Neural progenitor cell (in vitro differentiated cells): ENCODE measurements around the gene CLDN25. TPM values are rescaled to one million over a fixed set of nuclear protein-coding genes. Genes with fewer than 3 reads are reported as not detected.

Experiments used
- DNase-seq: peaks from one replicate; pipeline ENCODE4 v3.0.0-alpha.2; 2016; ENCODE audit warnings: low spot score
- H2AFZ ChIP-seq: fragments of 200-600 bp; sonication (generic); replicated peaks from 2 replicates; pipeline ENCODE4 v1.6.1; 2016; ENCODE audit warnings: antibody characterized with exemption
- H3F3A ChIP-seq: fragments of 200-600 bp; sonication (generic); 2 replicates; pipeline ENCODE4 v1.6.1; 2016; ENCODE audit warnings: antibody characterized with exemption, low read depth
- H3K27ac ChIP-seq: fragments of 200-600 bp; sonication (generic); 2 replicates; pipeline ENCODE4 v1.5.1; 2016; ENCODE audit warnings: mild to moderate bottlenecking
- H3K27me3 ChIP-seq: fragments of 200-600 bp; sonication (generic); 2 replicates; pipeline ENCODE4 v1.6.1; 2016; ENCODE audit warnings: mild to moderate bottlenecking, moderate library complexity
- H3K36me3 ChIP-seq: fragments of 200-600 bp; sonication (generic); 2 replicates; pipeline ENCODE4 v1.5.1; 2016
- H3K4me1 ChIP-seq: fragments of 200-600 bp; sonication (generic); 2 replicates; pipeline ENCODE4 v1.6.1; 2016; ENCODE audit warnings: mixed run types
- H3K4me2 ChIP-seq: fragments of 200-600 bp; sonication (generic); 2 replicates; pipeline ENCODE4 v1.6.1; 2016
- H3K4me3 ChIP-seq: fragments of 200-600 bp; sonication (generic); 2 replicates; pipeline ENCODE4 v1.5.1; 2016
- H3K79me2 ChIP-seq: fragments of 200-600 bp; sonication (generic); 2 replicates; pipeline ENCODE4 v1.6.1; 2016; ENCODE audit warnings: low read depth
- H3K9ac ChIP-seq: fragments of 200-600 bp; sonication (generic); 2 replicates; pipeline ENCODE4 v1.6.1; 2016
- H3K9me3 ChIP-seq: fragments of 200-600 bp; sonication (generic); 2 replicates; pipeline ENCODE4 v1.5.1; 2016; ENCODE audit warnings: low read depth
- H4K20me1 ChIP-seq: fragments of 200-600 bp; sonication (generic); 2 replicates; pipeline ENCODE4 v1.6.1; 2016; ENCODE audit warnings: low read depth
- H3K27ac Mint-ChIP-seq: 3 replicates; pipeline ENCODE4 v1.8.0; 2021; ENCODE audit warnings: mixed read lengths
- H3K27me3 Mint-ChIP-seq: 2 replicates; pipeline ENCODE4 v1.8.0; 2022; ENCODE audit warnings: low read depth, mild to moderate bottlenecking, inconsistent platforms, moderate library complexity, mixed read lengths; ENCODE audit not compliant: insufficient read depth
- H3K36me3 Mint-ChIP-seq: 3 replicates; pipeline ENCODE4 v1.8.0; 2021; ENCODE audit warnings: mixed read lengths
- H3K4me1 Mint-ChIP-seq: 3 replicates; pipeline ENCODE4 v1.8.0; 2021; ENCODE audit warnings: mixed read lengths
- H3K4me3 Mint-ChIP-seq: 3 replicates; pipeline ENCODE4 v1.8.0; 2021; ENCODE audit warnings: mild to moderate bottlenecking, moderate library complexity, mixed read lengths
- H3K9me3 Mint-ChIP-seq: 3 replicates; pipeline ENCODE4 v1.8.0; 2020; ENCODE audit warnings: mixed read lengths
- EZH2 ChIP-seq: fragments of 200-600 bp; sonication (generic); IDR thresholded peaks from 2 replicates; pipeline ENCODE4 v1.6.1; 2017; ENCODE audit warnings: antibody characterized with exemption, mild to moderate bottlenecking, moderate library complexity
- EZH2phosphoT487 ChIP-seq: fragments of 200-600 bp; sonication (generic); IDR thresholded peaks from 2 replicates; pipeline ENCODE4 v1.6.1; 2017; ENCODE audit warnings: antibody characterized with exemption
- total RNA-seq: library from RNA; depleted of rRNA; stranded (reverse); fragments of >200 nt; gene quantifications from 2 replicates; pipeline ENCODE4 v1.2.3, GENCODE V29; 2015; ENCODE audit warnings: low replicate concordance
- TF ChIP-seq, protein P1 (sequence below): fragments of 200-600 bp; sonication (generic); IDR thresholded peaks from 2 replicates; pipeline ENCODE4 v1.5.1; 2017; ENCODE audit warnings: antibody characterized with exemption, mild to moderate bottlenecking

Gene CLDN25
- total RNA-seq, 1 donor from 2014 or later: not detected

DNA sequence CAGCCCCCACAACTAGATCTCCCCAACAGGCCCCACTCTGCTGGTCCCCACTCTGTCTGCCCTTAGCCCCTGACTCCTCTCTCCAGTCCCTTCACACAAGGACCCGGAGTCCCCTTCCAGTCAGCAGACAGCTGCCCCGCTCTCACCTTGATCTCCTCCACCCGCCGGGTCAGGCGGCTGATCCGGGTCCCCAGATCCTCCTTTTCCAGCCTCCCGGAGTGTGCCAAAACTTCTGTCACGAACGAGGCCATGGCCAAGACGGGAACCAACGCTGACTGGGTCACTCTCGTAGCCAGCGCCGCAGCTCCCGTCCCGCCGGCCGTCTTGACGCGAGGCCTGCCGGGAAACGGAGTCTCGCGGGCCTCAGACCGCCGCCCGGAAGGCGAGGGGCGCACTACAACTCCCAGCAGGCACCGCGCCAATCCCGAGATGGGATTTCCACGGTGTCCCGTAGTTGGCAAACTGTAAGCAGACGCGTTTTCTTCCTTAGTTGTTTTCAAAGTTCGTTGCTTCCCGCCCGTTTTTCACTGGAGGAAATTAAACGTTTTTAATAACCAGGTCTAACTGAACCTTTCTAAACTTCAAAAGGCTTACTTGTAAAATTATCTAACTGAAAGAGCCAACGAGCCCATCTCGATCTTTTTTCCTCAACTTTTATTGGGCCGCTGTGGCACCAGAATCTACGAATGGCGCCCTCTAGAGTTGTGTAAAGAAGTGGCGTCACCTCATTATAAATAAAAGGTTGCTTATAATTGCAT, 6.0 kb upstream of the CLDN25 start, which contains the start of gene ZW10:
TSS of gene ZW10 (minus strand) at position 277 of the 758 bp plus-strand sequence. CDS start at position 251, 26 bp downstream.
- no peaks in the 10 kb centered on the region for H3K9me3 Mint-ChIP-seq
- H3K27me3 Mint-ChIP-seq: no peaks in the 10 kb centered on the region
- H3K4me3 ChIP-seq: peak within 1 kb of the TSS; percentile 87
- H3K4me1 Mint-ChIP-seq: peaks cover 11% of the 10 kb centered on the region
- H4K20me1 ChIP-seq: no peaks in the 10 kb centered on the region
- no peak for TF ChIP-seq EZH2phosphoT487
- TF ChIP-seq, protein P1, sequence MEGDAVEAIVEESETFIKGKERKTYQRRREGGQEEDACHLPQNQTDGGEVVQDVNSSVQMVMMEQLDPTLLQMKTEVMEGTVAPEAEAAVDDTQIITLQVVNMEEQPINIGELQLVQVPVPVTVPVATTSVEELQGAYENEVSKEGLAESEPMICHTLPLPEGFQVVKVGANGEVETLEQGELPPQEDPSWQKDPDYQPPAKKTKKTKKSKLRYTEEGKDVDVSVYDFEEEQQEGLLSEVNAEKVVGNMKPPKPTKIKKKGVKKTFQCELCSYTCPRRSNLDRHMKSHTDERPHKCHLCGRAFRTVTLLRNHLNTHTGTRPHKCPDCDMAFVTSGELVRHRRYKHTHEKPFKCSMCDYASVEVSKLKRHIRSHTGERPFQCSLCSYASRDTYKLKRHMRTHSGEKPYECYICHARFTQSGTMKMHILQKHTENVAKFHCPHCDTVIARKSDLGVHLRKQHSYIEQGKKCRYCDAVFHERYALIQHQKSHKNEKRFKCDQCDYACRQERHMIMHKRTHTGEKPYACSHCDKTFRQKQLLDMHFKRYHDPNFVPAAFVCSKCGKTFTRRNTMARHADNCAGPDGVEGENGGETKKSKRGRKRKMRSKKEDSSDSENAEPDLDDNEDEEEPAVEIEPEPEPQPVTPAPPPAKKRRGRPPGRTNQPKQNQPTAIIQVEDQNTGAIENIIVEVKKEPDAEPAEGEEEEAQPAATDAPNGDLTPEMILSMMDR: peak; percentile 98
- H3K4me3 Mint-ChIP-seq: peak within 1 kb of the TSS; percentile 98
- peaks cover 41% of the 10 kb centered on the region for H3K79me2 ChIP-seq
- peak within 1 kb of the TSS; percentile 78 for H3K4me2 ChIP-seq
- H3K36me3 ChIP-seq: peaks cover 5% of the 10 kb centered on the region
- H3K4me1 ChIP-seq: peaks cover 3% of the 10 kb centered on the region
- DNase-seq: peak; percentile 97
- no peaks in the 10 kb centered on the region for H3F3A ChIP-seq
- peak within 1 kb of the TSS; percentile 86 for H3K9ac ChIP-seq
- peaks cover 5% of the 10 kb centered on the region for H3K36me3 Mint-ChIP-seq
- H3K9me3 ChIP-seq: no peaks in the 10 kb centered on the region
- H3K27ac Mint-ChIP-seq: peak within 1 kb of the TSS; percentile 98
- H2AFZ ChIP-seq: peak within 1 kb of the TSS; percentile 91
- no peak within 1 kb of the TSS for H3K27ac ChIP-seq
- H3K27me3 ChIP-seq: peaks cover 16% of the 10 kb centered on the region

DNA sequence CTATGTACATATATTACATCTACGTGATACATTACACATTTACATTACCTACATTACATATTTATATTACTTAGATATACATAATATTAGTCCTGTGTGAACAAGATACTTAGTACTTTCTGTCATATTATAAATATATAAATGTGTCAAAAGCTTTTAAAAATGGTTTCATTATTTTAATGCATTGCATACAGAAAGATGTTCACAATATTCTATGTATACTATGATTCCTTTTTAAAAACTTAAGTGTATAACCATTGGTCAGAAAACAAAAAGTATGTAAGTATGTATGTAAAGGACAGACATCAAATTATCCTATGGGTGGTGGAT, 5.5 kb upstream of the CLDN25 start:
- Histone ChIP-seq H3K9ac (no peak overlapping the region), H3K4me1 (peaks cover 3% of the 10 kb centered on the region), H3K36me3 (no peaks in the 10 kb centered on the region), H3K4me2 (peak overlapping the region; percentile 57), H2AFZ (no peak overlapping the region), H3K27me3 (peaks cover 16% of the 10 kb centered on the region), H3K9me3 (no peaks in the 10 kb centered on the region), H3K27ac (no peak overlapping the region), H3K79me2 (peaks cover 39% of the 10 kb centered on the region), H3K4me3 (peak overlapping the region; percentile 87), H4K20me1 (no peaks in the 10 kb centered on the region), H3F3A (no peaks in the 10 kb centered on the region)
- no peaks in the 10 kb centered on the region for H3K9me3 Mint-ChIP-seq
- peaks cover 5% of the 10 kb centered on the region for H3K36me3 Mint-ChIP-seq
- DNase-seq: no peak
- TF ChIP-seq, protein P1: no peak
- TF ChIP-seq EZH2 (no peak), EZH2phosphoT487 (no peak)
- H3K4me1 Mint-ChIP-seq: peaks cover 11% of the 10 kb centered on the region
- peak overlapping the region; percentile 98 for H3K4me3 Mint-ChIP-seq
- peak overlapping the region; percentile 98 for H3K27ac Mint-ChIP-seq
- peaks cover under 1% of the 10 kb centered on the region for H3K27me3 Mint-ChIP-seq

DNA sequence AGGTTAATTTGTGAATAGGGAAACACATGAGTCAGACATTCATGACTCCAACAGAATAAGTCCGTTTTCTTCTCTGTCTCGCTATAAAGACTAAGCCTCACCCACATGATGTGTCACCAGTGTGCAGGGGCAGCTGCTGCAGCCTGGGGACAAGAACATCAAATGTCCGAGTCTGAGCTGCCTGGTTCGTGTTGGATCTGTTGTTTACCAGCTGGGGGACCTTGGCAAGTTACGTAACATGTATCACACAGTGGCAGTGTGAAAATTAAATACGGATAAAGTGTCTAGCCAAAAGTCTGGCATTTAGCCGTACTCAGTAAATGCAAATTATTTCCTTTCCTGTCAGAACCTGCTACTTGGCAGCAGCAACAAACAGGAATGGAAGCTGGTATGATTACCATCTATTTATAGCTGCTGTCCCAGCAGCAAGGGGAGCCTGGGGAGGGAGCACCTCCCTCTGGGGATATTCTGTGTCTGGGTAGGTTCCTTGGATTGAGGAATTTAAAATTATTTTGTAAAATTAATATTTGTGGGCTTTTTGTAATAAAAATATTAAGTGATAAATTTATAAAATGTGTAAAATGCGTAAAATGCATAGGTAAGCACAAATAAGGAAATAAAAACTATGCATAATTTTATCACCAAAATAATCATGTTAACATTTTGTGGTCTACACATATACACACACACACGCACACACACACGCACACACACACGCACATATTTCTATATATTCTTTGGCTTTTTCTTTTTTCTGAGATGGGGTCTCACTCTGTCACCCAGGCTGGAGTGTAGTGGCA, 1.3 kb upstream of the CLDN25 start:
- H3K4me2 ChIP-seq: no peak overlapping the region

More for the DNA sequence above, 1.3 kb upstream of the CLDN25 start:
- no peak overlapping the region for H3K27ac ChIP-seq
- no peak overlapping the region for H3K4me3 Mint-ChIP-seq
- H3K4me1 Mint-ChIP-seq: no peaks in the 10 kb centered on the region
- H4K20me1 ChIP-seq: no peaks in the 10 kb centered on the region
- no peaks in the 10 kb centered on the region for H3K9me3 ChIP-seq
- H3K9ac ChIP-seq: no peak overlapping the region
- peaks cover 16% of the 10 kb centered on the region for H3K27me3 ChIP-seq
- no peak for DNase-seq
- H3K4me1 ChIP-seq: no peaks in the 10 kb centered on the region
- no peaks in the 10 kb centered on the region for H3K9me3 Mint-ChIP-seq
- H3K36me3 Mint-ChIP-seq: no peaks in the 10 kb centered on the region
- H3K36me3 ChIP-seq: no peaks in the 10 kb centered on the region
- no peak overlapping the region for H3K4me3 ChIP-seq
- H3K79me2 ChIP-seq: peaks cover 2% of the 10 kb centered on the region
- no peaks in the 10 kb centered on the region for H3F3A ChIP-seq
- no peak overlapping the region for H3K27ac Mint-ChIP-seq
- H2AFZ ChIP-seq: no peak overlapping the region
- H3K27me3 Mint-ChIP-seq: peaks cover 9% of the 10 kb centered on the region
- TF ChIP-seq EZH2 (no peak), EZH2phosphoT487 (no peak)
- TF ChIP-seq, protein P1: no peak
